IPS-18a (cell line): ENCODE data around the gene DIS3L2.
"Not testable (repeated sequence)": the region's sequence is repeated elsewhere in the genome, so short reads cannot be mapped to it uniquely, and the experiment has no call there.

Experiments
- H3K27ac ChIP-seq: one replicate; pipeline ENCODE4 v1.5.1; 2013; ENCODE audit warnings: low read length
- H3K27me3 ChIP-seq: one replicate; pipeline ENCODE4 v1.6.1; 2013; ENCODE audit warnings: mild to moderate bottlenecking, low read length; ENCODE audit not compliant: control insufficient read depth, insufficient read depth
- H3K36me3 ChIP-seq: one replicate; pipeline ENCODE4 v1.6.1; 2013; ENCODE audit warnings: low read depth, low read length; ENCODE audit not compliant: control insufficient read depth
- H3K4me1 ChIP-seq: one replicate; pipeline ENCODE4 v1.6.1; 2013; ENCODE audit warnings: low read depth, low read length; ENCODE audit not compliant: control insufficient read depth
- H3K4me3 ChIP-seq: one replicate; pipeline ENCODE4 v1.5.1; 2013; ENCODE audit warnings: low read length
- H3K9ac ChIP-seq: one replicate; pipeline ENCODE4 v1.6.1; 2013; ENCODE audit warnings: mild to moderate bottlenecking, low read length, moderate library complexity
- H3K9me3 ChIP-seq: one replicate; pipeline ENCODE4 v1.6.1; 2013; ENCODE audit warnings: low read depth, low read length; ENCODE audit not compliant: control insufficient read depth

The DIS3L2 gene

DNA sequence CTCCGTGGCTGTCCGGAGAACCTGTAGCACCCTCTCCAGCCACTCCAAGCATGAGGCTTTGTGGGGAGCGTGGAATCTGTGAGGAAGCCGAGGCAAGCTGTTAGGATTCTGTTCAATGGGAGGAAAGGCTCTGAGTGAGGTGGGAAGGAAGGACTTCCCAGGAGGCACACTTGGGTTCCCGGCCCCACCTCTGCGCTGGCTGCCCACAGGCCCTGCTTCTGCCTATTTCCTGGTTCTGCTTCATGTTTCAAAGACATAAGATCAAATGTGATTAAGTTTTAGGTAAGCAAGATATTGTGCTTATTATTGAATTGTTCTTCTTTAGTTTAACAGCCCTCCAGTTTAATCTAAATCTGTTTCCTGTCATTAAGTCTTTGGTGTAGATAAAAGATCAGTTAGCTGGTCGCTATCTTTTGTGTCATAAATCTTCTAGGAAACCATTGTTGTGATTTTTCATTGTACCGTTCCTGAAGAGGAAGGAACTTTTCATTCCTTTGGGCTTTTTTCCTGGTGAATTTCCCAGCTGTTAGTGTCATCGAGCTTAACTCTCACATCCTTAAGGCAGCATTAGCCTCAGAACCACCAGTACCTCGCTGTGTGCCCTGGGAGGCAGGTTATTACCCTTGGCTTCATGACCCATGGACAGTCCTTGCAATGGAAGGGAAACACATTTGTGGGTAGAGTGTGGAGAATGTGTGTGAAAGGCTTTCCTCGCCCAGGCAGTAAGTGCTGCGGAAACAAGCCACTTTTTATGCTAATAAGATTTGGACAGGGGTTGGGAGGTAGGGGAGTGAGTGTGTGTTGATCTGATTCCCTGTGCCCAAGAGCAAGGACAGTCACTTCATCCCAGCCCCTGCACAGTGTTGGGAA lies 355.2 kb downstream of the DIS3L2 start:
- H3K4me1 ChIP-seq = no peaks in the 10 kb centered on the region
- H3K9me3 ChIP-seq = peaks cover 5% of the 10 kb centered on the region
- no peak overlapping the region for H3K4me3 ChIP-seq
- no peaks in the 10 kb centered on the region for H3K36me3 ChIP-seq
- no peak overlapping the region for H3K9ac ChIP-seq
- H3K27ac ChIP-seq = no peak overlapping the region
- no peaks in the 10 kb centered on the region for H3K27me3 ChIP-seq

DNA sequence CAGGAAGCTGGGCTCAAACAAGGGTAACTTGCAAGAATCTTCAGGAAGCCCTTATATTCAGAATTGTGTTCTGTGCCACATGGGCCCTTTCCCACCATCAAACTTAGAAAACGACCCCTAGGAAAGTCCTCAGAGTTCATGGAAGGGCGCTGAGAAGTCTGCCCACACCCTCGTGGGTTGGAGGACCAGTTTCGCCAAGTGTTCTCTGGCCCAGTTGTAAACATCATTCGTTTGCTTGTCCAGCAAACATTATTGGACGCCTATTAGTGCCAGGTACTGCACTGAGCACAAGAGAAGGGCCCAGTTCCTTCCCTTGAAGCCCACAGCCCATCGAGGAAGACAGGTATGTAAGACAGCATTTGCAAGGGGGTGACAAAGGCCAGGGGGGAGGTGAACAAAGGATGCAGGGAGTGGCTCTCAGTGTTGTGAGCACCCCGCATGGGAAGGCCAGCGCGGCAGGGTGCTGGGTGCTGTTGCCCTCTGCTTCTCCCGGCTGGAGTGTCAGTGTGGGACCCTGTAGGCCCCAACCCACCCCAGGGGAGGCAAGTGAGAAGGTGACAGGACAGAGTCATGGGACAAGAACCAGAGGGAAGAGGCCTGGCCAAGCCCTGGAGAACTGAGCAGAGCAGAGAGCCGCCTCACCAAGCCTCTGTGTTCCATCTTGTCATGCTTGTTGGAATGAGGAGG lies 356.8 kb downstream of the DIS3L2 start:
- no peak overlapping the region for H3K4me3 ChIP-seq
- no peaks in the 10 kb centered on the region for H3K4me1 ChIP-seq
- no peaks in the 10 kb centered on the region for H3K36me3 ChIP-seq
- no peak overlapping the region for H3K9ac ChIP-seq
- H3K27me3 ChIP-seq = no peaks in the 10 kb centered on the region
- H3K9me3 ChIP-seq = peaks cover 2% of the 10 kb centered on the region
- no peak overlapping the region for H3K27ac ChIP-seq

DNA sequence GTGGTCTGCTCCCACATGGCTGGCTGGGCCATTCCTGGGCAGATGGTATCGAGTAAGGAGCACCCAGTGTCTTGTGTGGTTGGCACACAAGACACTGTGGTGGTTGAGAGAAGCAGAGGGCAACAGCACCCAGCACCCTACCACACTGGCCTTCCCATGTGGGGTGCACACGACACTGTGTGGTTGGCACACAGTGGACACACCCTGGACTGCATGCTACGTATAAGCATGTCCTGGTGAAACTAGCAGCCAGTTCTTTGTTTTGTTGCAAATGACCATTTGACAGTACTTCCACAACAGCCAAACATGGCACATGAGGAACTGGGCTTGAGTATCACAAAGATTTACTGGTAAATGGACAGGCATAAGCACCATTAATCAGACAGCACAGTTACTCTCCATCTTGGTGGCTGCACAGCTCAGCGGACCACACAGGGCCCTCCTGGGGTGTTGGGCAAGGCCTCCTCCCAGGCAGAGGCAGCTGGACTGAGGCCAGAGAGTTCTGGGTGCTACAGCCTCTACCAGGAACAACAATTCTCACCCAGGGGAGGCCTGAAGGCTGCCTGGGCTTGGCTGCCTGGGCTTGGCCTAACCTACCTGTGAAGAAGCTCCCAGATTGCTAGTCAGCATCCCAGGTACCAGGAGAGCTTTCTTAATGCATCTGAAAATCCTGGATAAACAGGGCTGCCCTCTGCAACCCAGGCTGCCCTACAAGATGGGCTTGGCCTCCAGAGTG lies 357.7 kb downstream of the DIS3L2 start:
- no peaks in the 10 kb centered on the region for H3K4me1 ChIP-seq
- no peaks in the 10 kb centered on the region for H3K36me3 ChIP-seq
- no peaks in the 10 kb centered on the region for H3K9me3 ChIP-seq
- H3K27ac ChIP-seq = no peak overlapping the region
- no peaks in the 10 kb centered on the region for H3K27me3 ChIP-seq
- no peak overlapping the region for H3K9ac ChIP-seq
- no peak overlapping the region for H3K4me3 ChIP-seq

DNA sequence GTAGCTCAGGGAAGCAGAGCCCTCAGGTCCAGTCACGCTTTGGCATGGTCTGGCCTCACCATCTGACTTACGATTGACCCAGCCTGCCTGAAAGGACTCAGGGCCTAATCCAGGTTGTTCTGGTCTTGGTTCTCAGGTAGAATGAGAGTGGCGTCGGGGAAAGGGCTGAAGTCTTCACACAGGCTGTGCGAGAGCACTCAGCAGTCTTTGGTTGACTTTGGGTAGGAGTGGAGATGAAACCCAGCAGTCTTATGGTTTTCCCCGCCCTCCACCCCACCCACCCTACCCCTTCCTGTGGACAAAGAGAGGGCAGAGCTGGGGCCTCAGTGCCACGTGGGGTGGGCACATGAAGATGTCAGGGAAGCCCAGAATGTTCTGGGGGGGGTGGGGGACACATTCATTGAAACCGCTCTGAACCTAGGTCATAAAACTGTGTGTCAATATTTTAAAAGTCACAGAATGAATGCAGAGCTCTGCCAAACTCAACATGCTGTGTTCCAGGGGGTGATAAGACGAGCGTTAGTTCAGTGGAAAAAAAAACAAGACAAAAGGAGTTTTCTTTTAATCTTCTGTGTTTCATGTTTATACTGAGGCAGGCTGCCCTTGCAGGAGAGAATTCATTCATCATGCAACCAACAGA lies 358.4 kb downstream of the DIS3L2 start:
- Histone ChIP-seq H3K27ac (no peak overlapping the region), H3K27me3 (no peaks in the 10 kb centered on the region), H3K9me3 (no peaks in the 10 kb centered on the region), H3K4me1 (no peaks in the 10 kb centered on the region), H3K36me3 (no peaks in the 10 kb centered on the region), H3K4me3 (no peak overlapping the region), H3K9ac (no peak overlapping the region)

DNA sequence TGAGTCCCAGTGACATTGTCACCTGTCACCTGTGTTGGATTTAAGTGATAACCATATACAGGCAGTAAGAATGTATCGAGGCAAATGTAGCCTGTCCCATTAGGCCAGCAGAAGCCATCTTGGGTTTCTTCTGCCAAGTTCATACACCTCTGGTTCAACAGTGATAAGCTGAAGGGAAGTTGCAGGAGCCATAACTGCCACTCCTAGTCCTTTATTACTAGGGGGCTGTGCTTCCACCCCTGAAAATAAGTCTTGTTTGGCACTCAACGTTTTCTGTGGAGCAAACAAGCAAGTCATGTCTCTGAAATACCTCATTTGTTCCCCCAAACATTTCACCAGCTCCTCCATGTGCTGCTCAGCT lies 358.9 kb downstream of the DIS3L2 start:
- Histone ChIP-seq H3K9ac (no peak overlapping the region), H3K36me3 (no peaks in the 10 kb centered on the region), H3K27ac (no peak overlapping the region), H3K9me3 (no peaks in the 10 kb centered on the region), H3K4me3 (no peak overlapping the region), H3K27me3 (no peaks in the 10 kb centered on the region), H3K4me1 (no peaks in the 10 kb centered on the region)

DNA sequence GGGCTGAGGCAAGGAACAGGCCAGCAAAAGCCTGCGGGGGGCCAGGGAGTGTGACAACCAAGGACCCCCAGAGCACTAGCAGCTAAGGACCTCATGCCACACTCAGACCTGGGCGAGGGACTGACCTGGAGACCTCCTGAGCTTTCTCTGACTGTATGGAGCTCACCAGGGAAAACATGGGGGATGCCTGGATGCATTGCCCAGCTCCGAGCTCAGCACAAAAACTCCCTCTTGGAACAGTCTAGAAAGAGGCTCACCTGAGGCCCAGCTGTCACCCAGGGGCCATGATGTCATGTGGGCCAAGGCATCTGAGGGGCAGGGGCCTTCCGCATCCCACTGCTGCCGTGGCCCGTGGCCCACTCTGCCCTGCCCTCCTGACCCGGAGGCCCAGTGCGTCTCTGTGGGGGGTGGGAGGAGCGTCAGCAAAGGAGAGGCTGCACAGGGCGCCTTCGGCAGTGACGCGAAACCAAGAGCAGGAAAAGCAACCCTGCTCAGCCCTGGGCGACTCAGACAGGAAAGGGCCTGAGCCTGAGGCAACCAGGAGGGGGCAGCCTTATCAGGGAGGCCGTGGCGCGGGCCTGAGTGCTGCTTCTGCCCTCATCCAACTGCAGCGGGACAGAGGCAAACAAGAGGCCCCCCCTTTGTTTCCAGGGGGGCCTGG lies 359.8 kb downstream of the DIS3L2 start:
- no peaks in the 10 kb centered on the region for H3K4me1 ChIP-seq
- H3K27me3 ChIP-seq = no peaks in the 10 kb centered on the region
- H3K9ac ChIP-seq = no peak overlapping the region
- no peaks in the 10 kb centered on the region for H3K9me3 ChIP-seq
- no peak overlapping the region for H3K4me3 ChIP-seq
- H3K27ac ChIP-seq = no peak overlapping the region
- H3K36me3 ChIP-seq = no peaks in the 10 kb centered on the region

DNA sequence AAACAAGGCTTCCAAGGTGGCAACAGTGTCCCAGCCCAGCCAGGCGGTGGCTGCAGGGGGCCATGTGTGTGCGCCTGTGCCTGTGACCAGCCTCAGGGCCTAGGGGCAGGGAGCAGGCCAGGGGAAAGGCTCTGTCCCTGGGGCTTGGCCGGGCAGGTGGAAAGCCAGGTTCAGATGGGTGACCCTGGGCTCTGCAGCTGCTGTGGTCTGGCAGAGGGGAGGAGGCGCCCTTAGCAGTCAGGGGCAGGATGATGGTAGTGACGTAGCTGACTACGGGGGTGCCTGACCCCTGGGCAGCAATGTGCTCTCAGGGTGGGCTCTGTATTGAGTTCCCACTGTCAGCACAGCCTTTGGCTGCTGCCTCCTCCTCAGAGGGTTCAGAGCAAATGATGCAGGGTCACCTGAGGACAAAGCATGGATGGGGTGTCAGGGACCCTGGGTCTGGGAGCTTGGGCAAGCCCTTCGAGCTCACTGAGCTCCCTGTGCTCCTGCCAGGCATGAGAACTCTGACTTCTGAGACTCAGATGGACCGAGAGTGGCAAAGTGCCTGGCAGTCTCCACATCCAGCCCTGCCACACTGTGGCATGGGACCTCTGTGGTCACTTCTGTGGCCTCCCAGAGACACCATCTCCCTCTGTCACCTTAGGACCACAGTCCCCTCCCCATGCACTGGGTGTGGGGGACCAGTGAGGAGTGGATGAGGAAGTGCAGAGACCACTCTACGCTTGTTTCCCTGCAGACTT lies 360.5 kb downstream of the DIS3L2 start:
- H3K27me3 ChIP-seq = no peaks in the 10 kb centered on the region
- H3K36me3 ChIP-seq = no peaks in the 10 kb centered on the region
- H3K9ac ChIP-seq = no peak overlapping the region

DNA sequence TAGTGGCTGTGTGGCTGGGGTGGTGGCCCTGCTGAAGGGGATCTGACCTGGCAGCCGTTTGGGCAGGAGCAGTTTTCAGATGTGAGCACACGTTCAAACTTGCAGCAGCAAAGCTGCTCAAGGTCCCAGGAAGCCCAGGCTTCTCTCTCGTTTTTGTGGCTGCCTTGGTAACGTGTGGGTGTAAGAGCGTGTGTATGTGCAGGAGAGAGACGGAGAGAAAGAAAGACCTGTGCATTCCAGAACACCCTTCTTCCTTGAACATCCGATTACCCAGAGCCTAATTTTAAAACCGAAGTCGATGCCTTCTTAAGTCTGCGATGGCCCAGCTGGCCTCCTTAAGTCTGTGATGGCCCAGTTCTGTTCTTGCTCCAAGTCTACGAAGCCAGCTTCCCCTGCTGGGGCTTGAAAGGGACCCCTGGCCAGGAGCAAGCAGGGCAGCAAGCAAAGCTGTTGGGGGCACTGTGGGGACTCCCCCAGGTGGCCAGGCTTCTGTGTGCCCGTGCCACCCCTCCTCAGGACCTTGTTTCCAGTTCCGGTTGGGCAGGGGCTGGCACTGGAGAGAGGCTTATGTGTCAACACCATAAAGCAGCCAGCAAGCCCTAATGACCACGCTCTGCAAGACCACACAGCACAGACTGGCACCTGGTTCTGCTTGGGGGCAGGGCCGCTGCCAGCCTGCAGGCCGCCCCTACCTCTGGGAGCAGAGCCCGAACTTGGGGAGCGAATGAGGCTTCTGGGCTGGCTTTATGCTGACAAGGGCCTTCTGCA lies 361.2 kb downstream of the DIS3L2 start:
- no peak overlapping the region for H3K27ac ChIP-seq
- H3K9me3 ChIP-seq = no peaks in the 10 kb centered on the region
- H3K27me3 ChIP-seq = no peaks in the 10 kb centered on the region
- H3K4me3 ChIP-seq = no peak overlapping the region
- H3K4me1 ChIP-seq = no peaks in the 10 kb centered on the region
- no peaks in the 10 kb centered on the region for H3K36me3 ChIP-seq
- H3K9ac ChIP-seq = no peak overlapping the region

More for the DNA sequence above, 360.5 kb downstream of the DIS3L2 start:
- Histone ChIP-seq H3K4me1 (no peaks in the 10 kb centered on the region), H3K9me3 (no peaks in the 10 kb centered on the region), H3K27ac (no peak overlapping the region), H3K4me3 (no peak overlapping the region)

DNA sequence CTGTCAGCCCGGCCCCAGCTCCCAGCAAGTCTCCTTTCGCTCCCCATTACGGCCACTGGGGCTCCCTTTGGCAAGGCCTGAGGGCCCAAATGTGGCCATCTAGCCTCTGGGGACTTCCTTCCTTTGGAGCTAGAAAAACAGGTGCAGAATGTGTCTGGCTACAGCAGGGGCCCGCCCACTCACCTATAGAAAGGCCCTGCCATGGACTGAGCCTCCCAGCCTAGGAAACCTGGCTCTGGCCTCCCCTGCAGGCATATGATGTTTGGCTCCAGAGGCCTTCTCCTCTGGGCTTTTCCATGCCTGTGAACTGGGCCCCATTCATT lies 361.8 kb downstream of the DIS3L2 start:
- no peak overlapping the region for H3K27ac ChIP-seq

DNA sequence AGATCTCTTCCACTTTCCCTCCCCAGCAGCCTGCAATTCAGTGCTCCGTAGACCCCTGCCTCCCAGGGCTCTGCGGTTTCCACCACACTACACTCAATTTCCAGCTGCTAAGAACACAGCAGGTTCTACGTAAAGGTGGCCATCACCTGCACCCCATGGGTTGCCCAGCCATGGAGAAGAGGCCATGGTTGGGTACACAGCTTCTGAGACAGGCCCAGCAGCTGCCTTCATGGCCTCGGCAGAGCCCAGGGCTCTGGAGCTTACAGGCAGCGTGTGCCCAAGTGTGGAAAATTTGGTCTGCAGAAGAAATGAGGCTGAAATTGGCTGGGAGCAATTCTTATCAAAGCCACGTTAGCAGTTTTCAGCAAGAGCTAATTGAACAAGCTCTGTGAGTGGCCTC lies 362.5 kb downstream of the DIS3L2 start:
- H3K9ac ChIP-seq, H3K9me3 ChIP-seq, H3K4me1 ChIP-seq, H3K4me3 ChIP-seq, H3K27ac ChIP-seq, H3K36me3 ChIP-seq, H3K27me3 ChIP-seq: not testable (repeated sequence)

More for the DNA sequence above, 361.8 kb downstream of the DIS3L2 start:
- Histone ChIP-seq H3K4me3 (no peak overlapping the region), H3K4me1 (no peaks in the 10 kb centered on the region), H3K9me3 (no peaks in the 10 kb centered on the region), H3K36me3 (no peaks in the 10 kb centered on the region), H3K27me3 (no peaks in the 10 kb centered on the region), H3K9ac (no peak overlapping the region)
